ENCODE results near the gene DNAI1.

Gene DNAI1

DNA sequence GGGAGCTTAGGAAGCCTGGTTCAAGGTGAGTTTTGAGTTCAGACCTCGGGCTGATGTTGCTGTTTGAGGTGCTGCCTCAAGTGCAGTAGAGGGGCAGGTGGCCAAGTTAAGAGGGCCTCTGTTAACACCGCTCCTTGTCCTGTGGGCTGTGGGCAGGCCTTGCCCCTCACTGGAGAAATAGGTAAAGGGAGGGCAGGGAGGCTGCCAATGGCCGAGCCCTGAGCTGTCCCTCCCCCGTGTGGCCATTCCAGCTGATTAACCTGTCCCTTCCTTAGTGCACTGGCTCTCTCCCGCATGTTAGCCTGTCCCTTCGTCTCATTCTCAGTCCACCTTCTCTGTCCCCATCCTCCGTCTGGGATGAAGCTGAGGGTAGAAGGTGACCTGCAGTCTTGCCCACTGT is 109.5 kb downstream of the DNAI1 start:
- Mint-ChIP-seq H3K4me3 (no peak overlapping the region), H3K36me3 (ENCODE audit: low read depth) (no peaks in the 10 kb centered on the region), H3K9me3 (no peaks in the 10 kb centered on the region), H3K27me3 (peaks cover 33% of the 10 kb centered on the region), H3K4me1 (ENCODE audit: low read depth) (no peaks in the 10 kb centered on the region), H3K27ac (no peak overlapping the region)
- DNase-seq = no peak

DNA sequence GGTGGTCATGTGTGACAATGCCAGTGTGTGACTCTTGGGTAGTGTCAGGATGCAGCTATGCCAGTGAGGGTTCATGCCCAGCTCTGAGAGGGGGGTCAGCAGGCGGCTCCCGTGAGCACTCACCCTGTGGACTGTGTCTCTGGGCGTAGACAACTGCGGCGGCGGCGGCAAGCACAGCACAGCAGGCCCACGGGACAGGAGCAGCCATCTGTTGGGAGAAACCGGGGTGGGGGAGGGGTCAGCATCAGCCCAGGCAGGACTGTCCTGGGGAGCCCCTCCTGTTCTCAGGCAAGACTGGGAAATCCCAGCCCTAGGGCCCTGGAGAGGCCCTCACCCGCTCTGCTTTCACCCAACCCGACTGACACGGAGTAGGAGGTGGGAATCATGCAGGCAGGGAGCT is 110.2 kb downstream of the DNAI1 start:
- Mint-ChIP-seq H3K27me3 (peaks cover 39% of the 10 kb centered on the region), H3K27ac (no peak overlapping the region), H3K36me3 (ENCODE audit: low read depth) (no peaks in the 10 kb centered on the region)

DNA sequence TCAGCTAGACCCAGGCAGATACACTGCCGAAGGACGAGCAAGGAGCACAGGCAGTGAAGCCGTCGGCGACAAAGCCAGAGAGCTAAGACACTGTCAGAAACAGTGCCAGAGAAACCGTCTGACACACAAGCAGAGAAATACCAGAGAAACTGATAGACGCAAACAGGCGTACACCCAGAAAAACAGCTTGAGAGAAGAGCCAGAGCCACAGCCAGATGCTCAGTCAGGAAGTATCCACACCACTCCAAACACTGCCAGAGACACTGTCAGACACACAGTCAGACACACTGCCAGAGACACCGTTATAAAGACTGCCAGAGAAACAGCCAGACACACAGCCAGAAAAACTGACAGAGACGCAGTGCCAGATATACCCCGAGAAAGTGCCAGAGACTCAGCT is 111.8 kb downstream of the DNAI1 start:
- H3K27me3 Mint-ChIP-seq = peaks cover 39% of the 10 kb centered on the region
- no peak overlapping the region for H3K4me3 Mint-ChIP-seq
- no peak overlapping the region for H3K27ac Mint-ChIP-seq
- H3K4me1 Mint-ChIP-seq (ENCODE audit: low read depth) = no peaks in the 10 kb centered on the region
- H3K36me3 Mint-ChIP-seq (ENCODE audit: low read depth) = no peaks in the 10 kb centered on the region
- H3K9me3 Mint-ChIP-seq = no peaks in the 10 kb centered on the region
- DNase-seq = no peak

More for the DNA sequence above, 110.2 kb downstream of the DNAI1 start:
- no peak for DNase-seq
- Mint-ChIP-seq H3K4me1 (ENCODE audit: low read depth) (no peaks in the 10 kb centered on the region), H3K4me3 (no peak overlapping the region), H3K9me3 (no peaks in the 10 kb centered on the region)

All from activated T-cell treated with anti-CD3 and anti-CD28 coated beads, Interleukin-2, amount 50 U/mL, for 24 hours (primary cell).